Gastrocnemius medialis (tissue), 4 donors: ENCODE data around the gene GNL1. TPM values are rescaled to one million over a fixed set of nuclear protein-coding genes. Genes with fewer than 3 reads are reported as not detected.

Source experiments
- ATAC-seq, 2 donors: fragments of 150-250 bp; one replicate each; pipeline ENCODE4 v1.9.1; 2016
- DNase-seq, 2 donors: peaks; one replicate each; pipeline ENCODE4 v3.0.0-alpha.2; 2019
- H3K27ac ChIP-seq, 4 donors: fragments of 200-600 bp; sonication (generic); 1 replicate in 1 of 4; 2 replicates in 3 of 4; pipeline ENCODE4 v1.5.1; 2016 to 2018; ENCODE audit warnings: mild to moderate bottlenecking in 2 of 4, moderate library complexity in 1 of 4
- H3K27me3 ChIP-seq, 3 donors: fragments of 200-600 bp; sonication (generic) in 2 of 3; 1 replicate in 1 of 3; 2 replicates in 2 of 3; pipeline versions ENCODE4 v1.5.1 to v1.6.0; 2016 to 2019; ENCODE audit warnings: mild to moderate bottlenecking in 1 of 3, moderate library complexity in 1 of 3
- H3K36me3 ChIP-seq, 2 donors: fragments of 200-600 bp; sonication (generic) in 1 of 2; one replicate each; pipeline ENCODE4 v1.5.1; 2017 to 2018
- H3K4me1 ChIP-seq, 2 donors: fragments of 200-600 bp; sonication (generic) in 1 of 2; one replicate each; pipeline ENCODE4 v1.5.1; 2016 to 2017; ENCODE audit warnings: mild to moderate bottlenecking in 2 of 2
- H3K4me3 ChIP-seq, 4 donors: fragments of 200-600 bp; sonication (generic) in 3 of 4; 1 replicate in 1 of 4; 2 replicates in 3 of 4; pipeline ENCODE4 v1.5.1; 2016 to 2019; ENCODE audit warnings: mild to moderate bottlenecking in 2 of 4
- H3K9me3 ChIP-seq, 3 donors: fragments of 200-600 bp; sonication (generic) in 2 of 3; 1 replicate in 1 of 3; 2 replicates in 2 of 3; pipeline ENCODE4 v1.5.1; 2016 to 2019
- CTCF ChIP-seq, 5 experiments: fragments of 450-650 bp in 3 of 5; fragments of 200-600 bp in 2 of 5; sonication (generic) in 2 of 5; IDR thresholded peaks in 4 of 5; conservative IDR thresholded peaks in 1 of 5; 1 replicate in 4 of 5; 2 replicates in 1 of 5; pipeline ENCODE4 v1.5.1; 2016 to 2019; ENCODE audit warnings: antibody characterized with exemption in 5 of 5, mild to moderate bottlenecking in 3 of 5, moderate library complexity in 3 of 5
- POLR2A ChIP-seq, 2 donors: fragments of 450-650 bp; IDR thresholded peaks; one replicate each; pipeline ENCODE4 v1.6.1; 2017; ENCODE audit warnings: antibody characterized with exemption in 2 of 2, mild to moderate bottlenecking in 2 of 2, moderate library complexity in 2 of 2
- in situ Hi-C, 4 donors: fragments of 200-750 bp; cut with MboI; loops; one replicate each; pipeline versions ENCODE4 v1.15.0 to v1.8.0; 2017; ENCODE audit warnings: low sequenced_read_pairs in 4 of 4
- intact Hi-C: fragments of 100-400 bp; cut with DNase I; formaldehyde crosslinking; loops from one replicate; pipeline ENCODE4 v1.15.1; 2023; ENCODE audit warnings: low total_unique reads
- total RNA-seq, 4 donors: library from RNA; depleted of rRNA; stranded (reverse); fragments of >200 nt; gene quantifications; one replicate each; pipeline versions ENCODE4 v1.1.0 to v1.2.3, GENCODE V29; 2016

Gene GNL1
- total RNA-seq, 4 donors from 2014 or later: 13.2 to 16.0 (median 14.9) TPM

- Histone ChIP-seq H3K36me3 (peaks cover 3 to 28% of the 10 kb centered on the region in 2 donors), H3K27me3 (no peaks in the 10 kb centered on the region), H3K27ac (peak overlapping the region in 2 of 4 donors; percentile 91 to 99), H3K4me1 (peaks cover 12 to 18% of the 10 kb centered on the region in 2 donors), H3K9me3 (no peaks in the 10 kb centered on the region), H3K4me3 (no peak overlapping the region)
- no peak for ATAC-seq
- in situ Hi-C loops (no loop called here), intact Hi-C loops (loop anchor here (10.0 kb wide), 1 partner anchor 1400 kb away; the partner anchor contains the start of genes NELFE and SKIC2)
- DNase-seq: no peak
- TF ChIP-seq CTCF (IDR thresholded peaks at IDR 0.05 in 4 of 5, conservative IDR thresholded peaks at IDR 0.05 in 1 of 5) (no peak), POLR2A (IDR thresholded peaks at IDR 0.05) (no peak)
These were observed 1.9 kb downstream of the GNL1 start for GRCh38 chr6:30554404-30554803.

- H3K27me3 ChIP-seq: no peaks in the 10 kb centered on the region
- no peak overlapping the region for H3K4me3 ChIP-seq
- intact Hi-C loops: no loop called here
- peak in 1 of 2 donors; percentile 33 for DNase-seq
- in situ Hi-C loops: loop anchor here in 2 of 4 donors (25.0 kb wide), 1 partner anchor 539 kb away; no protein-coding TSS in a partner anchor
- no peak for TF ChIP-seq POLR2A (IDR thresholded peaks at IDR 0.05)
- TF ChIP-seq CTCF (IDR thresholded peaks at IDR 0.05 in 4 of 5, conservative IDR thresholded peaks at IDR 0.05 in 1 of 5): no peak
- H3K9me3 ChIP-seq: no peaks in the 10 kb centered on the region
- peaks cover 0 to 10% of the 10 kb centered on the region in 2 donors for H3K4me1 ChIP-seq
- peak overlapping the region; percentile 1 to 59 (median 32) for H3K27ac ChIP-seq
- H3K36me3 ChIP-seq: peaks cover 3 to 33% of the 10 kb centered on the region in 2 donors
- peak; percentile 69 to 70 for ATAC-seq
These were observed 7.9 kb downstream of the GNL1 start for GRCh38 chr6:30548375-30548774.

GRCh38 chr6:30547454-30547853 lies 8.8 kb downstream of the GNL1 start:
- Histone ChIP-seq H3K9me3 (no peaks in the 10 kb centered on the region), H3K27me3 (no peaks in the 10 kb centered on the region), H3K4me3 (no peak overlapping the region), H3K36me3 (peaks cover 3 to 24% of the 10 kb centered on the region in 2 donors), H3K27ac (no peak overlapping the region), H3K4me1 (peaks cover 0 to 19% of the 10 kb centered on the region in 2 donors)
- no peak for TF ChIP-seq POLR2A (IDR thresholded peaks at IDR 0.05)
- no peak for TF ChIP-seq CTCF (IDR thresholded peaks at IDR 0.05 in 4 of 5, conservative IDR thresholded peaks at IDR 0.05 in 1 of 5)
- intact Hi-C loops (no loop called here), in situ Hi-C loops (loop anchor here in 2 of 4 donors (25.0 kb wide), 1 partner anchor 540 kb away; no protein-coding TSS in a partner anchor)
- DNase-seq (no peak), ATAC-seq (no peak)

GRCh38 chr6:30544666-30545272 lies 11.5 kb downstream of the GNL1 start:
- Histone ChIP-seq H3K36me3 (peaks cover 0 to 9% of the 10 kb centered on the region in 2 donors), H3K4me3 (no peak overlapping the region), H3K4me1 (peaks cover 5 to 23% of the 10 kb centered on the region in 2 donors), H3K27me3 (no peaks in the 10 kb centered on the region), H3K9me3 (no peaks in the 10 kb centered on the region), H3K27ac (peak overlapping the region in 1 of 4 donors; percentile 16)
- intact Hi-C loops (loop anchor here (5.0 kb wide), 4 partner anchors 57 to 543 kb away; partner anchors contain the start of genes DHX16 and HLA-E), in situ Hi-C loops (loop anchor here in 2 of 4 donors (5.0 to 25.0 kb wide), 2 partner anchors 62 to 543 kb away; no protein-coding TSS in a partner anchor)
- TF ChIP-seq POLR2A (IDR thresholded peaks at IDR 0.05) (no peak), CTCF (IDR thresholded peaks at IDR 0.05 in 4 of 5, conservative IDR thresholded peaks at IDR 0.05 in 1 of 5) (peak; percentile 51 to 76 (median 63))
- DNase-seq (no peak), ATAC-seq (peak; percentile 35 to 39)
